ENCODE measurements around the gene PCBP3. TPM values are rescaled to one million over a fixed set of nuclear protein-coding genes. Genes with fewer than 3 reads are reported as not detected.
"Not testable (repeated sequence)": the region's sequence is repeated elsewhere in the genome, so short reads cannot be mapped to it uniquely, and the experiment has no call there.

The PCBP3 gene
- total and polyA plus RNA-seq, 2 of the 8 experiments (the other 6 are each of a cell fraction or from before 2014, with no cell fraction given): 3.5 to 6.3 TPM

GRCh38 chr21:45678790-45679189 is 35.3 kb downstream of the PCBP3 start:
- H3K18ac ChIP-seq (ENCODE audit: extremely low read depth, low read length); H3K27me3 ChIP-seq (replicated peaks in 1 of 4; ENCODE audit: control insufficient read depth in 3 of 4, extremely low read depth in 1 of 4, insufficient read depth in 3 of 4, low read length in 3 of 4); H3K4me1 ChIP-seq (replicated peaks in 1 of 4; ENCODE audit: control insufficient read depth in 3 of 4, insufficient read depth in 4 of 4, low read length in 3 of 4); H3K4me2 ChIP-seq (ENCODE audit: insufficient read depth in 1 of 2, low read depth in 2 of 2, low read length in 2 of 2); H3K23ac ChIP-seq (ENCODE audit: insufficient read length); H3K23me2 ChIP-seq (ENCODE audit: low read depth, low read length); H3K4ac ChIP-seq (replicated peaks; ENCODE audit: insufficient read length, low read depth, low read length); DNase-seq (ENCODE audit: low read depth in 1 of 2, low spot score in 2 of 2); H4K91ac ChIP-seq (replicated peaks; ENCODE audit: insufficient read length, low read length); H2BK20ac ChIP-seq (ENCODE audit: low read length); H3K79me1 ChIP-seq (ENCODE audit: low read depth, low read length); H2BK12ac ChIP-seq (ENCODE audit: low read depth, low read length); H4K8ac ChIP-seq (ENCODE audit: extremely low read depth, insufficient read depth, low read length); H2BK120ac ChIP-seq (replicated peaks; ENCODE audit: low read depth, low read length); H3K27ac ChIP-seq (ENCODE audit: low read depth, low read length); H2AK5ac ChIP-seq (ENCODE audit: low read depth, low read length); POLR2A ChIA-PET (ENCODE audit: partially characterized antibody); H3K36me3 ChIP-seq (ENCODE audit: control insufficient read depth in 2 of 4, insufficient read depth in 4 of 4, low read length in 3 of 4); H2BK15ac ChIP-seq (ENCODE audit: low read length); H3K79me2 ChIP-seq (ENCODE audit: control insufficient read depth in 1 of 2, insufficient read depth in 2 of 2, low read length in 2 of 2); H3K4me3 ChIP-seq (ENCODE audit: extremely low read depth in 1 of 4, insufficient read depth in 2 of 4, low read depth in 3 of 4, low read length in 4 of 4); H3K56ac ChIP-seq (replicated peaks; ENCODE audit: insufficient read length, low read depth, low read length); H3K14ac ChIP-seq (ENCODE audit: insufficient read length); H2BK5ac ChIP-seq (ENCODE audit: low read depth, low read length); H3K9me3 ChIP-seq (ENCODE audit: insufficient read depth in 2 of 2, low read depth in 1 of 2, low read length in 1 of 2); H4K20me1 ChIP-seq (replicated peaks in 1 of 2; ENCODE audit: control insufficient read depth in 1 of 2, insufficient read depth in 2 of 2, low read length in 2 of 2); H2AFZ ChIP-seq (ENCODE audit: low read length); H4K5ac ChIP-seq (ENCODE audit: insufficient read length, low read depth, low read length); H3K9ac ChIP-seq (replicated peaks in 1 of 4; ENCODE audit: extremely low read depth in 1 of 4, low read depth in 3 of 4, low read length in 3 of 4): not testable (repeated sequence)
- 86% methylated on average over 1 of the region's 1 CpG; no CpG with 5 or more reads in 1 of the 2 experiments for WGBS, 2 experiments (ENCODE audit: extremely low coverage in 1 of 2, insufficient coverage in 1 of 2, insufficient read length in 1 of 2, insufficient replicate concordance in 2 of 2, low coverage in 1 of 2, low lambda C conversion rate in 2 of 2, missing lambda C conversion rate in 1 of 2)
- CTCF ChIA-PET (ENCODE audit: partially characterized antibody): interaction anchor here (1.1 kb wide), 1 partner anchor 16 kb away, joined by 4 read pairs; no protein-coding TSS in a partner anchor
- peak; percentile 52 for FAIRE-seq
